HG03064 (cell line): Measurements from ENCODE around the gene GAGE12H.
"Not testable (repeated sequence)": the region's sequence is repeated elsewhere in the genome, so short reads cannot be mapped to it uniquely, and the experiment has no call there.

Experiments used
- ATAC-seq: cut with Tn5 transposase; IDR thresholded peaks from one replicate; pipeline ENCODE4 v1.9.1; 2021; ENCODE audit warnings: low read depth; ENCODE audit not compliant: unreplicated experiment

GAGE12H gene

DNA sequence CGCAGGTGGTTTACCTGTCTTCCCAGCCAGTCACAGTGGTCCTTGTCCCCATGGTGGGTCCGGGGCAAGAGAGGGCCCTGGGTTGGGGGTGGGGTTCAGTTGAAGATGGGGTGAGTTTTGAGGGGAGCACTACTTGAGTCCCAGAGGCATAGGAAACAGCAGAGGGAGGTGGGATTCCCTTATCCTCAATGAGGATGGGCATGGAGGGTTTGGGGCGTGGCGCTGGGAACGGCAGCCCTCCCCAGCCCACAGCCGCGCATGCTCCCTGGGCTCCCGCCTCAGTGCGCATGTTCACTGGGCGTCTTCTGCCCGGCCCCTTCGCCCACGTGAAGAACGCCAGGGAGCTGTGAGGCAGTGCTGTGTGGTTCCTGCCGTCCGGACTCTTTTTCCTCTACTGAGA is at the start of gene GAGE12H:
GAGE12H (plus strand) TSS at position 301 of the 400 bp plus-strand sequence. CDS start 1,155 bp downstream, outside the sequence.
- not testable (repeated sequence) for ATAC-seq

DNA sequence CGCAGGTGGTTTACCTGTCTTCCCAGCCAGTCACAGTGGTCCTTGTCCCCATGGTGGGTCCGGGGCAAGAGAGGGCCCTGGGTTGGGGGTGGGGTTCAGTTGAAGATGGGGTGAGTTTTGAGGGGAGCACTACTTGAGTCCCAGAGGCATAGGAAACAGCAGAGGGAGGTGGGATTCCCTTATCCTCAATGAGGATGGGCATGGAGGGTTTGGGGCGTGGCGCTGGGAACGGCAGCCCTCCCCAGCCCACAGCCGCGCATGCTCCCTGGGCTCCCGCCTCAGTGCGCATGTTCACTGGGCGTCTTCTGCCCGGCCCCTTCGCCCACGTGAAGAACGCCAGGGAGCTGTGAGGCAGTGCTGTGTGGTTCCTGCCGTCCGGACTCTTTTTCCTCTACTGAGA is 47.9 kb upstream of the GAGE12H start, which contains the start of gene GAGE12C:
GAGE12C (plus strand) TSS at position 301 of the 400 bp plus-strand sequence. CDS start 1,155 bp downstream, outside the sequence.
- ATAC-seq = not testable (repeated sequence)

DNA sequence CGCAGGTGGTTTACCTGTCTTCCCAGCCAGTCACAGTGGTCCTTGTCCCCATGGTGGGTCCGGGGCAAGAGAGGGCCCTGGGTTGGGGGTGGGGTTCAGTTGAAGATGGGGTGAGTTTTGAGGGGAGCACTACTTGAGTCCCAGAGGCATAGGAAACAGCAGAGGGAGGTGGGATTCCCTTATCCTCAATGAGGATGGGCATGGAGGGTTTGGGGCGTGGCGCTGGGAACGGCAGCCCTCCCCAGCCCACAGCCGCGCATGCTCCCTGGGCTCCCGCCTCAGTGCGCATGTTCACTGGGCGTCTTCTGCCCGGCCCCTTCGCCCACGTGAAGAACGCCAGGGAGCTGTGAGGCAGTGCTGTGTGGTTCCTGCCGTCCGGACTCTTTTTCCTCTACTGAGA is 38.3 kb upstream of the GAGE12H start, which contains the start of gene GAGE12D:
GAGE12D (plus strand) TSS at position 301 of the 400 bp plus-strand sequence. CDS start 1,155 bp downstream, outside the sequence.
- ATAC-seq = not testable (repeated sequence)

DNA sequence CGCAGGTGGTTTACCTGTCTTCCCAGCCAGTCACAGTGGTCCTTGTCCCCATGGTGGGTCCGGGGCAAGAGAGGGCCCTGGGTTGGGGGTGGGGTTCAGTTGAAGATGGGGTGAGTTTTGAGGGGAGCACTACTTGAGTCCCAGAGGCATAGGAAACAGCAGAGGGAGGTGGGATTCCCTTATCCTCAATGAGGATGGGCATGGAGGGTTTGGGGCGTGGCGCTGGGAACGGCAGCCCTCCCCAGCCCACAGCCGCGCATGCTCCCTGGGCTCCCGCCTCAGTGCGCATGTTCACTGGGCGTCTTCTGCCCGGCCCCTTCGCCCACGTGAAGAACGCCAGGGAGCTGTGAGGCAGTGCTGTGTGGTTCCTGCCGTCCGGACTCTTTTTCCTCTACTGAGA is 28.8 kb upstream of the GAGE12H start, which contains the start of gene GAGE12E:
GAGE12E (plus strand) TSS at position 301 of the 400 bp plus-strand sequence. CDS start 1,155 bp downstream, outside the sequence.
- not testable (repeated sequence) for ATAC-seq

- ATAC-seq = not testable (repeated sequence)
These were observed 19.2 kb upstream of the GAGE12H start, which contains the start of gene GAGE12F for GRCh38 chrX:49560542-49560941. TSS of gene GAGE12F (plus strand) at chrX:49560842. CDS start at chrX:49561997, 1,155 bp downstream.

GRCh38 chrX:49568728-49569127 is 11.0 kb upstream of the GAGE12H start:
- ATAC-seq = not testable (repeated sequence)

- ATAC-seq = not testable (repeated sequence)
These were observed 10.6 kb upstream of the GAGE12H start for GRCh38 chrX:49569152-49569551.

- ATAC-seq = not testable (repeated sequence)
These were observed 9.6 kb upstream of the GAGE12H start, which contains the start of gene GAGE12G for GRCh38 chrX:49570100-49570499. TSS of gene GAGE12G (plus strand) at chrX:49570400. CDS start at chrX:49571555, 1,155 bp downstream.

- ATAC-seq = not testable (repeated sequence)
These were observed 9.4 kb downstream of the GAGE12H start, which contains the start of gene GAGE2A for GRCh38 chrX:49589196-49589595. TSS of gene GAGE2A (plus strand) at chrX:49589496. CDS start at chrX:49590651, 1,155 bp downstream.

DNA sequence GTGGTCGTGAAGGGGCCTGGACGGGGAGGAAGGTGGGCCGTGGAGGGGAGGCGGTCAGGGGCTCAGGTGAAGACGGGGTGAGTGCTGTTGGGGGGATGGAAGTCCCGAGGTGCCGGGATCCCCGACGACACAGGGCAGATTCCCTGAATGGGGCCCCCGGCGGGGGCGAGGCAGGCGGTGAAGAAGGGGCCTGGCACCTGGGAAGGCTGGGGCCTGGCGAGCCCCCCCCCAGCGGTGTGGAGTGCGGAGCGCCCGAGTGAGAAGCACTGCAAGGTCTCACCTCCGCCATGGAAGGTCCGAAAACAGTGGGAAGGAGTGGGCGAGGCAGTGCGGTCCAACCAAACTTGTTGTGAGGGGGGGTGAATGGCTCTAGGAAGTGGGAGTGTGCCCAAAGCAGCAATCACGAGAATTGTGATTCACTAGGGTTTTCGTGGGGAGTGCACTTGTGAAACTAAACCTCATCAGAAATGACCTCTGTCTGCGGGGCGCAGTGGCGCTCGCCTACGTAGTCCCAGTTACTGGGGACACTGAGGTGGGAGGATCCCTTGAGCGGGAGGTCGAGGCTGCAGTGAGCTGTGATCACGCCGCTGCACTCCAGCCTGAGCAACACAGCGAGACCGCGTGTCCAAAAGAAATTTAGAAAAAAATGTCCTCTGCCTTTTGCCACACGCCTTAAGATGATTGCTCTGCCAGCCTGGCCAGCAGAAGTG is 10.2 kb downstream of the GAGE12H start:
- ATAC-seq = not testable (repeated sequence)

GRCh38 chrX:49590488-49590887 is 10.7 kb downstream of the GAGE12H start:
- ATAC-seq = not testable (repeated sequence)

- ATAC-seq = not testable (repeated sequence)
These were observed 19.0 kb downstream of the GAGE12H start, which contains the start of gene GAGE1 for GRCh38 chrX:49598720-49599119. TSS of gene GAGE1 (plus strand) at chrX:49599020. CDS start at chrX:49600175, 1,155 bp downstream.

- ATAC-seq = no peak
These were observed 31.1 kb downstream of the GAGE12H start for GRCh38 chrX:49610718-49611310.

- ATAC-seq = no peak
These were observed 38.8 kb downstream of the GAGE12H start for GRCh38 chrX:49618574-49618973.

DNA sequence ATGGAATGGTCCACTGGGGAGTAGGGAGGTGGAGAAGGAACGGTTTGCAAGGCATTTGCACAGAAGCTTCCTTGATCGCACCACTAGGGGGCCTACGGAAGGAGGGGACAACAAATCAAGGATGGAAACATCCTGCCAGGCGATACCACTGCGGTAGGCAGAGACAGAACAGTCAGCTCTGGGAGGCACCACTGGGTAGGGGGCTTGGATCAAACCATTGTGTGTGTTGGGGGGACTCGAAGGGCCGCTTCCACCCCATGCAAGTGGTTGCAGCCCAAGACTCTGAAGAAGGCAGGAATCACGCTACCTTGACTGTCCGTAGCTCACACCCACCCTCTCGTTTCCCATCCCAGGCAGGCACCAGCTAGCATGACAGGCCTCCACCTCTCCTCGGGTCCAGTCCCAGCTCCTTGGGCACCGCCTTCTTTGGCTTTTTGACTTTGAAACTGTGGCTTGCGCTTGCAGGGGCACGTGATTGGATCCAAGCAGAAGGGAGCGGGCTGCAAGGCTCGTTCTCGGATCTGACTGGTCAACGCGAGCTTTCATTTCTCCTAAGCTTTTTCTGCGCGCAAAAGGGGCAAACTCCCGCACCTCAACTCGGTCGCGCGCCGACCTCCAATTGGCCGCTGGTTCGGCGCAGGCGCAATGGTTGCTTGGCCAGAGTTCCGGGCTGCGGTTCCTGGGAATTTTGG is 47.5 kb downstream of the GAGE12H start:
- no peak for ATAC-seq
